A549 treated with Mapracorat at 1 μM for 4 hours (cell line): ENCODE measurements around the gene DCAF12L2. TPM values are rescaled to one million over a fixed set of nuclear protein-coding genes. Genes with fewer than 3 reads are reported as not detected.

ENCODE experiments used
- total RNA-seq: library from RNA; stranded (reverse); fragments of 200-300 nt; extraction: Qiagen RNA extraction; gene quantifications from 5 replicates; pipeline ENCODE4 v1.2.3, GENCODE V29; 2022

The DCAF12L2 gene
- total RNA-seq: 0.06 to 0.18 TPM (median 0.16 TPM) in 3 of 5 replicates, not detected in the others

DNA sequence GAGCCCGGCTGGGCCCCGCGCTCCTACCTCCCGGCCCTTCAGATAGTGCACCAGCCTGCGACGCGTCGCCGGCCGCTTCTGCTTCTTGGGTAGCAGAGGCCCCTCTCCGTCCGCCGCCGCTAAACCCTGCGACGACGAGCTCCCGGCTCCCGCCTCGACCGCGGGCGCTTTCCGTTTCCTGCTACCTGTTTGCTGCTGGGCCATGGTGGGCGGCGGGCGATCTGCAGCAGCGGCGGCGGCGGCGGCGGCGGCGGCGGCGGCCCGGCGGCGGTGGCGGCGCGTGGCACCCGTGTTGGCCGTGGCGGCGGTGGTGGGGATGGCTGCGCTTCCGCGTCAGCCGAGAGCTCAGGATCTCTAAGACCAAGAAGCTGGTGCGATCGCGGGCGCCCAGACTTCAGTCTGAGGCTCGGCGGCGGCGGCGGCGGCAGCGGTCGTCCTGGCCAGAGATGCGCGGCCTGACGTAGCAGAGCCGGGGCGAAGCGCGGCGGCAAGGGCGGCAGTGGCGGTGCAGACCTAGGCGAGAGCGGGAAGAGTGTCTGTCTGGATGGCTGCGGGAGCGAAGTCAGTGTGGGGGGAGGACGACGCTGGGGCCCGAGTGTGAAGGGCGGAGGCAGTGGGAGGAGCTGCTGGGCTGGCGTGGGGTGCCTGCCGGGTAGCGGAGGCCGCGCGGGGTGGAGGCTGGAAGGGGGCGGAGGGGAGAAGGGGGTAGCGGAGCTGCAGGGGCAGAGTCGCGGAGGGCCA lies at the start of gene DCAF12L2:
Gene DCAF12L2 (minus strand): TSS at position 569 of the 741 bp plus-strand sequence. CDS start 365 bp downstream, at position 204.

